GM12878 (cell line): ENCODE measurements around the gene MYT1. TPM values are rescaled to one million over a fixed set of nuclear protein-coding genes. Genes with fewer than 3 reads are reported as not detected.

Experiments
- ATAC-seq: fragments of 200-7000 bp; cut with Tn5 transposase; 3 replicates; pipeline ENCODE4 v1.9.1; 2020; ENCODE audit warnings: mild to moderate bottlenecking, moderate library complexity
- BruUV-seq: library from RNA; stranded (reverse); fragments of 400-500 nt; replicated peaks from 2 replicates; lab custom pipeline; 2021; lab: Mats Ljungman, UMichigan
- CTCF ChIA-PET: fragments of 300-600 bp; sonication (Branson Sonifier 250); formaldehyde crosslinking; extraction: SDS; loops from one replicate; lab custom pipeline; 2021; ENCODE audit warnings: inconsistent platforms; lab: Yijun Ruan, JAX
- POLR2A ChIA-PET: fragments of 350-600 bp; formaldehyde crosslinking; extraction: SDS; loops from one replicate; lab custom pipeline; 2021; ENCODE audit warnings: inconsistent platforms; lab: Charles Lee
- RAD21 ChIA-PET: fragments of 300-600 bp; sonication (Branson Sonifier 250); formaldehyde crosslinking; loops from one replicate; lab custom pipeline; 2023; ENCODE audit warnings: antibody characterized with exemption; ENCODE audit not compliant: unreplicated experiment; lab: Charles Lee
- SMC1A ChIA-PET: fragments of 300-600 bp; sonication (Branson Sonifier 250); formaldehyde crosslinking; loops from one replicate; lab custom pipeline; 2023; ENCODE audit not compliant: unreplicated experiment, uncharacterized antibody; lab: Charles Lee
- DNase-seq: peaks from one replicate; pipeline ENCODE4 v3.0.0-alpha.2; 2011; ENCODE audit warnings: low read depth, low spot score
- FAIRE-seq: peaks from 3 replicates; lab custom pipeline; 2011; peaks lifted over from hg19 to GRCh38; lab: Jason Lieb, UNC
- H2AFZ ChIP-seq: 2 replicates; pipeline ENCODE4 v1.6.0; 2011; ENCODE audit warnings: low read depth, low read length, control low read depth; ENCODE audit not compliant: control insufficient read depth
- H3K27ac ChIP-seq: 2 replicates; pipeline ENCODE4 v1.5.1; 2011; ENCODE audit warnings: control low read depth; ENCODE audit not compliant: control insufficient read depth, insufficient read depth
- H3K27me3 ChIP-seq, 2 experiments: replicated peaks in 1 of 2; 2 replicates each; pipeline versions ENCODE4 v1.6.0 to v1.6.1; 2011; ENCODE audit warnings: low read length in 1 of 2; ENCODE audit not compliant: control insufficient read depth in 2 of 2, insufficient read depth in 2 of 2
- H3K36me3 ChIP-seq, 2 experiments: 2 replicates each; pipeline ENCODE4 v1.5.1; 2011; ENCODE audit warnings: low read length in 1 of 2; ENCODE audit not compliant: control insufficient read depth in 2 of 2, insufficient read depth in 2 of 2
- H3K4me1 ChIP-seq: 2 replicates; pipeline ENCODE4 v1.6.1; 2011; ENCODE audit warnings: mild to moderate bottlenecking, low read length, moderate library complexity, mixed read lengths; ENCODE audit not compliant: control insufficient read depth, insufficient read depth
- H3K4me2 ChIP-seq: 2 replicates; pipeline ENCODE4 v1.6.0; 2011; ENCODE audit warnings: control low read depth; ENCODE audit not compliant: control insufficient read depth, insufficient read depth
- H3K4me3 ChIP-seq: fragments of 200-600 bp; sonication (generic); 2 replicates; pipeline ENCODE4 v1.5.1; 2016
- H3K79me2 ChIP-seq: 2 replicates; pipeline ENCODE4 v1.6.0; 2011; ENCODE audit warnings: low read length; ENCODE audit not compliant: control insufficient read depth, insufficient read depth
- H3K9ac ChIP-seq: 2 replicates; pipeline ENCODE4 v1.8.0; 2011; ENCODE audit warnings: low read length, control low read depth, mixed read lengths; ENCODE audit not compliant: control insufficient read depth, insufficient read depth
- H3K9me3 ChIP-seq: replicated peaks from 3 replicates; pipeline ENCODE4 v1.5.1; 2011; ENCODE audit warnings: mild to moderate bottlenecking, low read length; ENCODE audit not compliant: control insufficient read depth, insufficient read depth
- H4K20me1 ChIP-seq: 2 replicates; pipeline ENCODE4 v1.6.0; 2011; ENCODE audit not compliant: control insufficient read depth, insufficient read depth
- ATF7 ChIP-seq: fragments of 450-650 bp; IDR thresholded peaks from 2 replicates; pipeline ENCODE4 v1.6.1; 2016; ENCODE audit warnings: low read depth, mild to moderate bottlenecking
- CREB1 ChIP-seq: IDR thresholded peaks from 2 replicates; pipeline ENCODE4 v1.6.1; 2012; ENCODE audit warnings: low read depth, mild to moderate bottlenecking, inconsistent platforms
- JUNB ChIP-seq: IDR thresholded peaks from 2 replicates; pipeline ENCODE4 v1.6.1; 2016; ENCODE audit warnings: antibody characterized with exemption, mild to moderate bottlenecking
- JUND ChIP-seq: IDR thresholded peaks from 2 replicates; pipeline ENCODE4 v1.6.1; 2012; ENCODE audit warnings: low read depth, mild to moderate bottlenecking, low read length, improper control_type of control experiment, moderate library complexity
- MAX ChIP-seq: IDR thresholded peaks from 2 replicates; pipeline ENCODE4 v1.6.1; 2012; ENCODE audit warnings: low read depth, low read length, improper control_type of control experiment
- NFIC ChIP-seq: IDR thresholded peaks from 2 replicates; pipeline ENCODE4 v1.6.1; 2012; ENCODE audit warnings: low read depth, mild to moderate bottlenecking, inconsistent platforms, low read length, moderate library complexity
- NR2C1 ChIP-seq: fragments of 450-650 bp; IDR thresholded peaks from 2 replicates; pipeline ENCODE4 v1.6.1; 2017; ENCODE audit warnings: antibody characterized with exemption, mild to moderate bottlenecking, moderate library complexity
- POLR2AphosphoS5 ChIP-seq: IDR thresholded peaks from 2 replicates; pipeline ENCODE4 v1.6.1; 2011; ENCODE audit warnings: mild to moderate bottlenecking, low read length, inconsistent platforms
- PRDM15 ChIP-seq: fragments of 450-650 bp; formaldehyde crosslinking; IDR thresholded peaks from 2 replicates; pipeline ENCODE4 v1.4.0; 2020; ENCODE audit warnings: mild to moderate bottlenecking, moderate library complexity
- RELB ChIP-seq: fragments of 450-650 bp; IDR thresholded peaks from 2 replicates; pipeline ENCODE4 v1.6.1; 2017; ENCODE audit warnings: low read depth, mild to moderate bottlenecking, moderate library complexity
- RFX5 ChIP-seq: IDR thresholded peaks from 2 replicates; pipeline ENCODE4 v1.6.1; 2011; ENCODE audit warnings: low read depth, low read length, improper control_type of control experiment
- SUZ12 ChIP-seq: fragments of 200-600 bp; sonication (generic); IDR thresholded peaks from one replicate; pipeline ENCODE4 v1.6.1; 2018; ENCODE audit warnings: antibody characterized with exemption, mild to moderate bottlenecking; ENCODE audit not compliant: unreplicated experiment
- TBL1XR1 ChIP-seq: IDR thresholded peaks from 2 replicates; pipeline ENCODE4 v1.6.1; 2012; ENCODE audit warnings: low read depth, low read length, improper control_type of control experiment
- USF2 ChIP-seq: IDR thresholded peaks from 2 replicates; pipeline ENCODE4 v1.6.1; 2011; ENCODE audit warnings: low read depth, low read length, improper control_type of control experiment, borderline replicate concordance
- ZBTB40 ChIP-seq: fragments of 450-650 bp; IDR thresholded peaks from 2 replicates; pipeline ENCODE4 v1.6.1; 2016; ENCODE audit warnings: mild to moderate bottlenecking, moderate library complexity, borderline replicate concordance
- WGBS: methylation state at CpG from one replicate; pipeline ENCODE4 v1.1.6; 2016; ENCODE audit warnings: low lambda C conversion rate; ENCODE audit not compliant: insufficient replicate concordance, insufficient coverage; ENCODE audit errors: missing lambda C conversion rate; 5-methylcytosine and 5-hydroxymethylcytosine counted together
- in situ Hi-C: fragments of 300-500 bp; cut with MboI; formaldehyde crosslinking; loops from 9 replicates; pipeline ENCODE4 v1.14.3; 2018; ENCODE audit warnings: mixed read lengths
- intact Hi-C: fragments of 100-400 bp; cut with micrococcal nuclease; formaldehyde crosslinking; loops from one replicate; pipeline ENCODE4 v1.14.2; 2022; ENCODE audit not compliant: unreplicated experiment
- polyA plus RNA-seq, 11 experiments: library from polyadenylated mRNA; depleted of rRNA in 4 of 11; unstranded in 6 of 11; stranded (reverse) in 5 of 11; fragments of >200 nt; fragmentation: Nextera tagmentation in 4 of 11; fragmentation: Illumina TruSeq in 1 of 11; extraction: Ambion mirVana in 4 of 11; extraction: Trizol in 1 of 11; gene quantifications; 1 replicate in 1 of 11; 2 replicates in 10 of 11; pipeline versions ENCODE4 v1.2.1 to v1.2.3, GENCODE V29; 2011 to 2016; ENCODE audit warnings: inconsistent platforms in 2 of 11, missing spikeins in 2 of 11, low read depth in 1 of 11
- total RNA-seq, 4 experiments: library from RNA; depleted of rRNA in 3 of 4; stranded (reverse); fragments of >200 nt in 3 of 4; fragmentation: Illumina TruSeq in 1 of 4; extraction: Trizol in 1 of 4; gene quantifications; 2 replicates each; pipeline versions ENCODE4 v1.2.1 to v1.2.3, GENCODE V29; 2013 to 2021

MYT1 gene
- total and polyA plus RNA-seq, 10 of the 15 experiments (the other 5 are each of a cell fraction or from before 2014, with no cell fraction given) = 0.01 to 0.10 TPM; not detected in 8

- FAIRE-seq = no peak
- WGBS = 8% methylated on average over 4 of the region's 4 CpGs
- Histone ChIP-seq H3K9me3 (no peaks in the 10 kb centered on the region), H3K27me3 (no peaks in the 10 kb centered on the region; a peak in 1 of 4 replicates), H3K27ac (no peak overlapping the region), H3K4me3 (no peak overlapping the region), H3K36me3 (no peaks in the 10 kb centered on the region), H2AFZ (no peak overlapping the region), H3K9ac (no peak overlapping the region), H3K4me2 (no peak overlapping the region), H4K20me1 (no peaks in the 10 kb centered on the region), H3K4me1 (no peaks in the 10 kb centered on the region), H3K79me2 (no peaks in the 10 kb centered on the region)
- ATAC-seq = no peak
- in situ Hi-C loops (no loop called here), intact Hi-C loops (no loop called here)
- SMC1A ChIA-PET = no interaction called here
- DNase-seq = no peak
- no TSS peak for BruUV-seq
- CTCF ChIA-PET = no interaction called here
- RAD21 ChIA-PET = no interaction called here
- POLR2A ChIA-PET = no interaction called here
- TF ChIP-seq JUND = no peak
- TF ChIP-seq PRDM15 (CRISPR knock-in tag) = no peak
- no peak for TF ChIP-seq NFIC
- no peak for TF ChIP-seq CREB1
- TF ChIP-seq MAX = no peak
- no peak for TF ChIP-seq ATF7
- TF ChIP-seq ZBTB40 = no peak
- no peak for TF ChIP-seq SUZ12
- TF ChIP-seq RFX5 = no peak
- no peak for TF ChIP-seq RELB
- TF ChIP-seq NR2C1 = no peak
- TF ChIP-seq JUNB = no peak
- no peak for TF ChIP-seq TBL1XR1
- no peak for TF ChIP-seq USF2
- no peak for TF ChIP-seq POLR2AphosphoS5
Observed at GRCh38 chr20:64173116-64173515, 8.9 kb downstream of the MYT1 start.
